ENCODE results near the gene TRAPPC2. TPM values are rescaled to one million over a fixed set of nuclear protein-coding genes. Genes with fewer than 3 reads are reported as not detected.
"Not testable (repeated sequence)": the region's sequence is repeated elsewhere in the genome, so short reads cannot be mapped to it uniquely, and the experiment has no call there.

Gene TRAPPC2
- total RNA-seq, 1 experiment from 2014 or later: 23.6 TPM

DNA sequence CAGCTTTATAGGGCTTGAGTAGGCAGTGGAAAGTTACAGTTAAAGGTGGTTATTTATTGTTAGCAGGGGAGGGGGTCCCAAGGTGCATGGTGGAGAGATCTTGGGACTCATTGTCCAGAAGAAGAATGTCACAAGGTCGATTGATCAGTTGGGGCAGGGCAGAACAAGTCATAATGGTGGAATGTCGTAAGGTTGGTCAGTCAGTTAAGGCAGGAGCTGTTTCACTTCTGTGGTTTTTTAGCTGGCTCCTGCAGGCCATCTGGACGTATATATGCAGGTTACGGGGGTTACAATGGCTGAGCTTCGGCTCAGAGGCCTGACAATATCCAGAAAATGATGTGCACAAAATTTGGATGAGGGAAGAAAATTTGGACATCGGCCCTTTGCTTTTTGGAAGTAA, 7.3 kb upstream of the TRAPPC2 start:
- H3K79me2 ChIP-seq (ENCODE audit: low read depth): peaks cover 9% of the 10 kb centered on the region; the same call in 1 of the 2 replicates
- ChIA-PET POLR2A (ENCODE audit: unreplicated experiment) (no interaction called here), CTCF (no interaction called here)
- H3K9me2 ChIP-seq (ENCODE audit: insufficient read depth): no peaks in the 10 kb centered on the region
- BruUV-seq (replicated peaks): no TSS peak
- TF ChIP-seq, protein P1, sequence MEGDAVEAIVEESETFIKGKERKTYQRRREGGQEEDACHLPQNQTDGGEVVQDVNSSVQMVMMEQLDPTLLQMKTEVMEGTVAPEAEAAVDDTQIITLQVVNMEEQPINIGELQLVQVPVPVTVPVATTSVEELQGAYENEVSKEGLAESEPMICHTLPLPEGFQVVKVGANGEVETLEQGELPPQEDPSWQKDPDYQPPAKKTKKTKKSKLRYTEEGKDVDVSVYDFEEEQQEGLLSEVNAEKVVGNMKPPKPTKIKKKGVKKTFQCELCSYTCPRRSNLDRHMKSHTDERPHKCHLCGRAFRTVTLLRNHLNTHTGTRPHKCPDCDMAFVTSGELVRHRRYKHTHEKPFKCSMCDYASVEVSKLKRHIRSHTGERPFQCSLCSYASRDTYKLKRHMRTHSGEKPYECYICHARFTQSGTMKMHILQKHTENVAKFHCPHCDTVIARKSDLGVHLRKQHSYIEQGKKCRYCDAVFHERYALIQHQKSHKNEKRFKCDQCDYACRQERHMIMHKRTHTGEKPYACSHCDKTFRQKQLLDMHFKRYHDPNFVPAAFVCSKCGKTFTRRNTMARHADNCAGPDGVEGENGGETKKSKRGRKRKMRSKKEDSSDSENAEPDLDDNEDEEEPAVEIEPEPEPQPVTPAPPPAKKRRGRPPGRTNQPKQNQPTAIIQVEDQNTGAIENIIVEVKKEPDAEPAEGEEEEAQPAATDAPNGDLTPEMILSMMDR (conservative IDR thresholded peaks at IDR 0.05): no peak
- TF ChIP-seq EZH2 (IDR thresholded peaks at IDR 0.05; ENCODE audit: low read depth): no peak
- no peaks in the 10 kb centered on the region for H3F3A ChIP-seq (ENCODE audit: insufficient read depth, low read depth)
- H3K4me2 ChIP-seq: no peak overlapping the region
- H3K9me3 ChIP-seq (ENCODE audit: insufficient read depth, low read depth): no peaks in the 10 kb centered on the region
- peaks cover 9% of the 10 kb centered on the region; the same call in 1 of the 2 replicates for H3K36me3 ChIP-seq (ENCODE audit: low read depth)
- no peak overlapping the region for H3K27ac ChIP-seq
- no peak for DNase-seq
- no peak overlapping the region for H3K4me3 ChIP-seq
- no peaks in the 10 kb centered on the region for H4K20me1 ChIP-seq (ENCODE audit: insufficient read depth)
- H3K27me3 ChIP-seq (ENCODE audit: insufficient read depth, low read depth): no peaks in the 10 kb centered on the region
- no peak overlapping the region for H2AFZ ChIP-seq
- no peaks in the 10 kb centered on the region; the same call in 1 of the 2 replicates for H3K4me1 ChIP-seq (replicated peaks; ENCODE audit: insufficient read depth)
- intact Hi-C loops (cut with micrococcal nuclease; ENCODE audit: unreplicated experiment): no loop called here

DNA sequence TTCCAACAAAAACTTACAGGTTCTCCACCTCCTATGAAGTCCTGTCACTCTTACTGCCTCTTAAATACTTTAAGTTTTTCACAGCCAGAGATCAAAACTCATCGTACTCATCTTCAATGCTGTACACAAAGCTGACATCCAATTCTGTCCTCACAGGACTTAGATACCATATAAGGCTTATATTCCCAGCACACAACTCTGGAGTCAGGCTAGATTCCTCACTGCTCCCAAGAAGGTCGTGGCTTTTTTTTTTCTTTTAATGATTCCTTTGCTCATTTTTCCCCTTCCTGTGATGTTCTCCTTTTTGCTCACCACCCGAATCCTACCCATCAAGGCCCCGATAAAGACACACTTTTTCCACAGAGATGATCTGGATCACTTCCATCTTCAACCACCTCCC, 914 bp downstream of the TRAPPC2 start:
- Histone ChIP-seq H3K79me2 (ENCODE audit: low read depth) (peaks cover 75% of the 10 kb centered on the region), H3K4me1 (replicated peaks; ENCODE audit: insufficient read depth) (peaks cover 15% of the 10 kb centered on the region; the same call in 1 of the 2 replicates), H4K20me1 (ENCODE audit: insufficient read depth) (no peaks in the 10 kb centered on the region), H3F3A (ENCODE audit: insufficient read depth, low read depth) (peaks cover 11% of the 10 kb centered on the region; the same call in 1 of the 2 replicates), H3K9me3 (ENCODE audit: insufficient read depth, low read depth) (no peaks in the 10 kb centered on the region), H3K9me2 (ENCODE audit: insufficient read depth) (no peaks in the 10 kb centered on the region), H3K27me3 (ENCODE audit: insufficient read depth, low read depth) (no peaks in the 10 kb centered on the region), H3K4me2 (peak overlapping the region; percentile 97), H2AFZ (no peak overlapping the region), H3K4me3 (peak overlapping the region; percentile 99), H3K27ac (peak overlapping the region; percentile 96), H3K36me3 (ENCODE audit: low read depth) (peaks cover 7% of the 10 kb centered on the region; the same call in 1 of the 2 replicates)
- intact Hi-C loops (cut with micrococcal nuclease; ENCODE audit: unreplicated experiment): no loop called here
- no peak for TF ChIP-seq EZH2 (IDR thresholded peaks at IDR 0.05; ENCODE audit: low read depth)
- TF ChIP-seq, protein P1 (conservative IDR thresholded peaks at IDR 0.05): no peak
- CTCF ChIA-PET: no interaction called here
- DNase-seq: no peak
- no TSS peak for BruUV-seq (replicated peaks)
- POLR2A ChIA-PET (ENCODE audit: unreplicated experiment): no interaction called here

DNA sequence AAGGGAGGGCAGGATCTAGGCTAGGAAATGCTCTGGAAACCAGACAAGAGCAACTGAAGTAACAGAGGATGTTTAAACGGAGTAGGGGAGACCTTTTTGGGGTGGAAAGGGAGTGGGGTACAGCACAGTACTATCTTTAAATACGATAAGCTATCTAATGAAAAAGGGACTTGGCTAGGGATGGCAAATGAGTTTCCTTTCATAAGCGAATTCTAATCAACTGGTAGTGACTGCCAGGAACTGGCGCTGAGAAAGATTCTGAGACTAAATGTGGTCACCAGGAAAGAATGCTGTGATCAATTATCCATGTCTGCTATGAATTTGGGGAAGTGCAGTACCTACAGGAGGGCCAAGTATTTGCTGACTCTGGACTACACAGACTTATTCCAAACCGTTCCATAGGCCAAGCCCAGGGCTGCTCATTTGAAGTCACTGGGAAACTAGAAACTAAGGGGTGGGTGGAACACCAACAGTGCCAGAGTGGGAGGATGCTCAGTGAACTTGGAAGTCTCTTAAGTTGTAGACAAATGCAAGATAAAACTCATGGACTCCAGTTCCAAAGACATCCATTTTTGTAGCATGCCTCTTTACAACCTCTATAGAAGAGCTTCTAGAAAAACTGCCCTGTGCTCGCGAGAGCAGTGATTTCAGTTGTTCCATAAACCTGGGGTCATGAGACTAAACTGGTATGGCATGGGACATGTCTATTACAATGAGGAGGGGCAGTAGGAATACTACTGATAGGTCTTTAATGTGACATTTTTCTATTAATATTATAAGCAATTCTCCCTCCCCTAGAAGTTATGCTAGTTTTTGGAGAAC, 2.0 kb downstream of the TRAPPC2 start:
- no peak overlapping the region; the same call in 1 of the 2 replicates for H3K4me3 ChIP-seq

DNA sequence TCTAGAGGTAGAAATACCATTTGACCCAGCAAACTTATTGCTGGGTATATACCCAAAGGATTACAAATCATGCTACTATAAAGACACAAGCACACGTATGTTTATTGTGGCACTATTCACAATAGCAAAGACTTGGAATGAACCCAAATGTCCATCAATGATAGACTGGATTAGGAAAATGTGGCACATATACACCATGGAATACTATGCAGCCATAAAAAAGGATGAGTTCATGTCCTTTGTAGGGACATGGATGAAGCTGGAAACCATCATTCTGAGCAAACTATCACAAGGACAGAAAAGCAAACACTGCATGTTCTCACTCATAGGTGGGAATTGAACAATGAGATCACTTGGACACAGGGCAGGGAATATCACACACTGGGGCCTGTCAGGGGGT, 3.9 kb downstream of the TRAPPC2 start:
- POLR2A ChIA-PET (ENCODE audit: unreplicated experiment); intact Hi-C loops (cut with micrococcal nuclease; ENCODE audit: unreplicated experiment); BruUV-seq (replicated peaks): not testable (repeated sequence)

More for the DNA sequence above, 2.0 kb downstream of the TRAPPC2 start:
- H3F3A ChIP-seq (ENCODE audit: insufficient read depth, low read depth): peaks cover 11% of the 10 kb centered on the region; the same call in 1 of the 2 replicates
- peaks cover 7% of the 10 kb centered on the region; the same call in 1 of the 2 replicates for H3K36me3 ChIP-seq (ENCODE audit: low read depth)
- CTCF ChIA-PET: no interaction called here
- POLR2A ChIA-PET (ENCODE audit: unreplicated experiment): no interaction called here
- peaks cover 15% of the 10 kb centered on the region; the same call in 1 of the 2 replicates for H3K4me1 ChIP-seq (replicated peaks; ENCODE audit: insufficient read depth)
- BruUV-seq (replicated peaks): no TSS peak
- no peak overlapping the region for H2AFZ ChIP-seq
- H4K20me1 ChIP-seq (ENCODE audit: insufficient read depth): no peaks in the 10 kb centered on the region
- H3K4me2 ChIP-seq: peak overlapping the region; percentile 97
- intact Hi-C loops (cut with micrococcal nuclease; ENCODE audit: unreplicated experiment): no loop called here
- H3K79me2 ChIP-seq (ENCODE audit: low read depth): peaks cover 81% of the 10 kb centered on the region
- no peak for TF ChIP-seq EZH2 (IDR thresholded peaks at IDR 0.05; ENCODE audit: low read depth)
- TF ChIP-seq, protein P1 (conservative IDR thresholded peaks at IDR 0.05): no peak
- H3K9me3 ChIP-seq (ENCODE audit: insufficient read depth, low read depth): no peaks in the 10 kb centered on the region
- H3K27me3 ChIP-seq (ENCODE audit: insufficient read depth, low read depth): no peaks in the 10 kb centered on the region
- DNase-seq: no peak
- H3K27ac ChIP-seq: no peak overlapping the region
- H3K9me2 ChIP-seq (ENCODE audit: insufficient read depth): no peaks in the 10 kb centered on the region

DNA sequence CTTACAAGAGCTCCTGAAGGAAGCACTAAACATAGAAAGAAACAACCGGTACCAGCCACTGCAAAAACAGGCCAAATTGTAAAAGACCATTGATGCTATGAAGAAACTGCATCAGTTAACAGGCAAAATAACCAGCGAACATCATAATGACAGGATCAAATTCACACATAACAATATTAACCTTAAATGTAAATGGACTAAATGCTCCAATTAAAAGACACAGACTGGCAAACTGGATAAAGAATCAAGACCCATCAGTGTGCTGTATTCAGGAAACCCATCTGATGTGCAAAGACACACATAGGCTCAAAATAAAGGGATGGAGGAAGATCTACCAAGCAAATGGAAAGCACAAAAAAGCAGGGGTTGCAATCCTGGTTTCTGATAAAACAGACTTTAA, 7.8 kb downstream of the TRAPPC2 start:
- BruUV-seq (replicated peaks); H4K20me1 ChIP-seq (ENCODE audit: insufficient read depth); H3K36me3 ChIP-seq (ENCODE audit: low read depth); H3K4me2 ChIP-seq; H3K4me3 ChIP-seq; CTCF ChIA-PET; H2AFZ ChIP-seq; H3K4me1 ChIP-seq (replicated peaks; ENCODE audit: insufficient read depth); intact Hi-C loops (cut with micrococcal nuclease; ENCODE audit: unreplicated experiment); POLR2A ChIA-PET (ENCODE audit: unreplicated experiment); H3K27ac ChIP-seq; H3F3A ChIP-seq (ENCODE audit: insufficient read depth, low read depth); H3K9me3 ChIP-seq (ENCODE audit: insufficient read depth, low read depth); H3K9me2 ChIP-seq (ENCODE audit: insufficient read depth); H3K27me3 ChIP-seq (ENCODE audit: insufficient read depth, low read depth); DNase-seq: not testable (repeated sequence)
- H3K79me2 ChIP-seq (ENCODE audit: low read depth): peaks cover 55% of the 10 kb centered on the region

More for the DNA sequence above, 3.9 kb downstream of the TRAPPC2 start:
- H3K9me2 ChIP-seq (ENCODE audit: insufficient read depth); H3K4me3 ChIP-seq; DNase-seq; H3K36me3 ChIP-seq (ENCODE audit: low read depth); H4K20me1 ChIP-seq (ENCODE audit: insufficient read depth); CTCF ChIA-PET; H2AFZ ChIP-seq; H3K4me2 ChIP-seq; H3F3A ChIP-seq (ENCODE audit: insufficient read depth, low read depth); H3K9me3 ChIP-seq (ENCODE audit: insufficient read depth, low read depth); H3K27me3 ChIP-seq (ENCODE audit: insufficient read depth, low read depth); H3K4me1 ChIP-seq (replicated peaks; ENCODE audit: insufficient read depth); H3K27ac ChIP-seq: not testable (repeated sequence)
- peaks cover 75% of the 10 kb centered on the region for H3K79me2 ChIP-seq (ENCODE audit: low read depth)

All from PC-9 (cell line).